SK-N-SH (cell line): Measurements from ENCODE around the gene REEP1. TPM values are rescaled to one million over a fixed set of nuclear protein-coding genes. Genes with fewer than 3 reads are reported as not detected.

Experiments used
- CTCF ChIA-PET: fragments of 300-600, 350-600 bp; formaldehyde crosslinking; extraction: SDS; loops from one replicate; lab custom pipeline; 2021; lab: Yijun Ruan, JAX
- POLR2A ChIA-PET: fragments of 350-600 bp; sonication (Branson Sonifier 250); formaldehyde crosslinking; extraction: SDS; loops from one replicate; lab custom pipeline; 2020; ENCODE audit warnings: antibody characterized with exemption, inconsistent platforms; lab: Yijun Ruan, JAX
- DNase-seq: peaks from one replicate; pipeline ENCODE4 v3.0.0; 2012
- H2AFZ ChIP-seq: fragments of 200-600 bp; sonication (generic); 2 replicates; pipeline ENCODE4 v1.8.1; 2016; ENCODE audit warnings: antibody characterized with exemption, mild to moderate bottlenecking, low read depth
- H3F3A ChIP-seq: fragments of 200-600 bp; sonication (generic); replicated peaks from 2 replicates; pipeline ENCODE3; 2016; ENCODE audit warnings: antibody characterized with exemption, mild to moderate bottlenecking; ENCODE audit not compliant: insufficient read depth
- H3K27ac ChIP-seq, 2 experiments: fragments of 200-500 bp in 1 of 2; fragments of 200-600 bp in 1 of 2; sonication (Bioruptor generic) in 1 of 2; sonication (generic), shearing (Covaris generic) in 1 of 2; 2 replicates each; pipeline versions ENCODE4 v1.5.1 to v1.6.1; 2014 to 2016; ENCODE audit warnings: low read depth in 2 of 2, inconsistent platforms in 1 of 2, low read length in 1 of 2, mild to moderate bottlenecking in 1 of 2, mixed read lengths in 1 of 2
- H3K27me3 ChIP-seq: fragments of 200-600 bp; sonication (generic), shearing (Covaris generic); 2 replicates; pipeline ENCODE4 v1.6.1; 2016; ENCODE audit warnings: mixed run types; ENCODE audit not compliant: insufficient read depth
- H3K36me3 ChIP-seq, 2 experiments: fragments of 200-500 bp in 1 of 2; fragments of 200-600 bp in 1 of 2; sonication (Bioruptor generic) in 1 of 2; sonication (generic) in 1 of 2; replicated peaks in 1 of 2; 2 replicates each; pipeline versions ENCODE3 to v1.5.1; 2014 to 2016; ENCODE audit warnings: low read length in 1 of 2, mild to moderate bottlenecking in 1 of 2; ENCODE audit not compliant: insufficient read depth in 2 of 2, control insufficient read depth in 1 of 2
- H3K4me1 ChIP-seq, 2 experiments: fragments of 200-500 bp in 1 of 2; fragments of 200-600 bp in 1 of 2; sonication (Bioruptor generic) in 1 of 2; sonication (generic), shearing (Covaris generic) in 1 of 2; 2 replicates each; pipeline versions ENCODE4 v1.5.1 to v1.6.1; 2014 to 2016; ENCODE audit warnings: low read depth in 1 of 2, low read length in 1 of 2, mixed run types in 1 of 2; ENCODE audit not compliant: insufficient read depth in 2 of 2, control insufficient read depth in 1 of 2
- H3K4me2 ChIP-seq: fragments of 200-600 bp; sonication (generic), shearing (Covaris generic); 2 replicates; pipeline ENCODE4 v1.6.1; 2017; ENCODE audit warnings: mixed run types
- H3K4me3 ChIP-seq, 2 experiments: fragments of 200-500 bp in 1 of 2; fragments of 200-600 bp in 1 of 2; sonication (Bioruptor generic) in 1 of 2; sonication (generic), shearing (Covaris generic) in 1 of 2; 2 replicates each; pipeline versions ENCODE4 v1.5.1 to v1.8.1; 2014 to 2016; ENCODE audit warnings: low read depth in 2 of 2, inconsistent platforms in 1 of 2, low read length in 1 of 2, mild to moderate bottlenecking in 1 of 2, mixed read lengths in 1 of 2, moderate library complexity in 1 of 2
- H3K79me2 ChIP-seq: fragments of 200-600 bp; sonication (generic); 2 replicates; pipeline ENCODE4 v1.8.1; 2017; ENCODE audit warnings: mild to moderate bottlenecking; ENCODE audit not compliant: insufficient read depth
- H3K9ac ChIP-seq: fragments of 200-600 bp; sonication (generic); 2 replicates; pipeline ENCODE4 v1.6.1; 2017; ENCODE audit warnings: mixed run types
- H3K9me2 ChIP-seq: fragments of 200-600 bp; sonication (generic); 2 replicates; pipeline ENCODE4 v1.6.1; 2017; ENCODE audit warnings: mixed run types
- H3K9me3 ChIP-seq: fragments of 200-600 bp; sonication (generic); 2 replicates; pipeline ENCODE4 v1.6.1; 2017; ENCODE audit warnings: mixed run types, mild to moderate bottlenecking, moderate library complexity
- H4K20me1 ChIP-seq: fragments of 200-600 bp; sonication (generic); 2 replicates; pipeline ENCODE4 v1.6.1; 2017; ENCODE audit warnings: mild to moderate bottlenecking, mixed run types; ENCODE audit not compliant: insufficient read depth
- CTCF ChIP-seq: fragments of 200-600 bp; sonication (generic); IDR thresholded peaks from 2 replicates; pipeline ENCODE4 v1.6.1; 2017; ENCODE audit warnings: antibody characterized with exemption, mild to moderate bottlenecking, moderate library complexity
- FOSL2 ChIP-seq: IDR thresholded peaks from 2 replicates; pipeline ENCODE4 v1.4.0; 2012; ENCODE audit warnings: low read depth, mild to moderate bottlenecking, moderate library complexity, borderline replicate concordance
- FOXM1 ChIP-seq: IDR thresholded peaks from 2 replicates; pipeline ENCODE4 v1.4.0; 2012; ENCODE audit warnings: low read depth, mild to moderate bottlenecking
- IRF3 ChIP-seq: fragments of 150-350 bp; IDR thresholded peaks from 2 replicates; pipeline ENCODE4 v1.6.1; 2016; ENCODE audit warnings: mild to moderate bottlenecking, low read depth, low read length
- MXI1 ChIP-seq: IDR thresholded peaks from 2 replicates; pipeline ENCODE4 v1.6.1; 2012; ENCODE audit warnings: mild to moderate bottlenecking, low read depth, low read length, improper control_type of control experiment
- NFIC ChIP-seq: IDR thresholded peaks from 2 replicates; pipeline ENCODE4 v1.4.0; 2012; ENCODE audit warnings: borderline replicate concordance
- RAD21 ChIP-seq: IDR thresholded peaks from 2 replicates; pipeline ENCODE4 v1.6.1; 2012; ENCODE audit warnings: mild to moderate bottlenecking, low read length
- RXRA ChIP-seq: IDR thresholded peaks from 2 replicates; pipeline ENCODE4 v1.4.0; 2012; ENCODE audit warnings: low read depth, mild to moderate bottlenecking, borderline replicate concordance
- SMC3 ChIP-seq: IDR thresholded peaks from 2 replicates; pipeline ENCODE4 v1.6.1; 2012; ENCODE audit warnings: low read depth, low read length, improper control_type of control experiment
- USF2 ChIP-seq: fragments of 150-350 bp; IDR thresholded peaks from 2 replicates; pipeline ENCODE4 v1.6.1; 2017; ENCODE audit warnings: antibody characterized with exemption, low read length, low read depth, borderline replicate concordance
- WGBS: methylation state at CpG from one replicate; pipeline ENCODE4 v1.1.6; 2017; ENCODE audit warnings: low lambda C conversion rate; 5-methylcytosine and 5-hydroxymethylcytosine counted together
- polyA plus RNA-seq, 3 experiments: library from polyadenylated mRNA; depleted of rRNA; stranded (reverse); fragments of >200 nt; gene quantifications; 2 replicates each; pipeline ENCODE4 v1.2.3, GENCODE V29; 2012

Gene REEP1
- polyA plus RNA-seq, 1 of the 3 experiments (the other 2 are of a cell fraction): 0.13 TPM

GRCh38 chr2:86298411-86299390, 38.7 kb downstream of the REEP1 start:
- H3K4me2 ChIP-seq: no peak overlapping the region
- 43% methylated on average over 11 of the region's 11 CpGs for WGBS
- H3K4me3 ChIP-seq: no peak overlapping the region
- H3K9ac ChIP-seq: no peak overlapping the region
- TF ChIP-seq SMC3: peak; percentile 26; the same call in 1 of the 2 replicates
- 0 out of 2 replicates have a peak, but pooled peaks have one; percentile 16 for TF ChIP-seq CTCF
- TF ChIP-seq USF2: no peak
- TF ChIP-seq IRF3: no peak
- peak; percentile 60 for TF ChIP-seq RAD21
- TF ChIP-seq RXRA: no peak
- TF ChIP-seq NFIC: no peak
- TF ChIP-seq FOSL2: no peak
- TF ChIP-seq MXI1: no peak
- no peak for TF ChIP-seq FOXM1
- H3K9me3 ChIP-seq: no peaks in the 10 kb centered on the region
- no peaks in the 10 kb centered on the region for H3K9me2 ChIP-seq
- no peaks in the 10 kb centered on the region for H3F3A ChIP-seq
- no peak overlapping the region for H3K27ac ChIP-seq
- no peaks in the 10 kb centered on the region for H3K79me2 ChIP-seq
- no peaks in the 10 kb centered on the region for H3K27me3 ChIP-seq
- H4K20me1 ChIP-seq: no peaks in the 10 kb centered on the region
- no peaks in the 10 kb centered on the region for H3K36me3 ChIP-seq
- peak; percentile 30 for DNase-seq
- ChIA-PET CTCF (interaction anchor here (0.8 kb wide), 1 partner anchor 67 kb away, joined by 3 read pairs; no protein-coding TSS in a partner anchor), POLR2A (no interaction called here)
- H2AFZ ChIP-seq: no peak overlapping the region
- H3K4me1 ChIP-seq: peaks cover 0 to 7% of the 10 kb centered on the region in 2 experiments; a peak in 2 of 4 replicates
